Measurements from ENCODE around the gene TRPC6. TPM values are rescaled to one million over a fixed set of nuclear protein-coding genes. Genes with fewer than 3 reads are reported as not detected.

Gene TRPC6
- total RNA-seq, 1 donor from 2014 or later = not detected

GRCh38 chr11:101510591-101510990, 73.2 kb downstream of the TRPC6 start:
- DNase-seq (ENCODE audit: low read depth, low spot score) = no peak
- H3K4me3 Mint-ChIP-seq = no peak overlapping the region
- H3K4me1 Mint-ChIP-seq = no peaks in the 10 kb centered on the region
- H3K9me3 Mint-ChIP-seq = peaks cover 8% of the 10 kb centered on the region
- TF ChIP-seq CTCF (conservative IDR thresholded peaks at IDR 0.05) = no peak
- H3K27me3 Mint-ChIP-seq (ENCODE audit: low read depth) = no peaks in the 10 kb centered on the region
- H3K27ac Mint-ChIP-seq (ENCODE audit: unreplicated experiment) = no peak overlapping the region
- no peaks in the 10 kb centered on the region for H3K36me3 Mint-ChIP-seq (ENCODE audit: low read depth)

- no peaks in the 10 kb centered on the region for H3K36me3 Mint-ChIP-seq (ENCODE audit: low read depth)
- no peaks in the 10 kb centered on the region for H3K27me3 Mint-ChIP-seq (ENCODE audit: low read depth)
- no peak overlapping the region for H3K27ac Mint-ChIP-seq (ENCODE audit: unreplicated experiment)
- H3K4me3 Mint-ChIP-seq = no peak overlapping the region
- peaks cover 8% of the 10 kb centered on the region for H3K9me3 Mint-ChIP-seq
- TF ChIP-seq CTCF (conservative IDR thresholded peaks at IDR 0.05) = no peak
- no peaks in the 10 kb centered on the region for H3K4me1 Mint-ChIP-seq
- DNase-seq (ENCODE audit: low read depth, low spot score) = no peak
These were observed 73.9 kb downstream of the TRPC6 start for GRCh38 chr11:101509922-101510321.

GRCh38 chr11:101508370-101508769, 75.4 kb downstream of the TRPC6 start:
- Mint-ChIP-seq H3K4me1 (no peaks in the 10 kb centered on the region), H3K4me3 (no peak overlapping the region), H3K27ac (ENCODE audit: unreplicated experiment) (no peak overlapping the region), H3K9me3 (peaks cover 8% of the 10 kb centered on the region), H3K27me3 (ENCODE audit: low read depth) (no peaks in the 10 kb centered on the region), H3K36me3 (ENCODE audit: low read depth) (no peaks in the 10 kb centered on the region)
- TF ChIP-seq CTCF (conservative IDR thresholded peaks at IDR 0.05) = no peak
- DNase-seq (ENCODE audit: low read depth, low spot score) = no peak

GRCh38 chr11:101498891-101499290, 84.9 kb downstream of the TRPC6 start:
- Mint-ChIP-seq H3K36me3 (ENCODE audit: low read depth) (no peaks in the 10 kb centered on the region), H3K4me3 (no peak overlapping the region), H3K4me1 (no peaks in the 10 kb centered on the region), H3K27me3 (ENCODE audit: low read depth) (no peaks in the 10 kb centered on the region), H3K27ac (ENCODE audit: unreplicated experiment) (no peak overlapping the region), H3K9me3 (no peaks in the 10 kb centered on the region)
- TF ChIP-seq CTCF (conservative IDR thresholded peaks at IDR 0.05) = no peak
- no peak for DNase-seq (ENCODE audit: low read depth, low spot score)

- no peak for DNase-seq (ENCODE audit: low read depth, low spot score)
- H3K27ac Mint-ChIP-seq (ENCODE audit: unreplicated experiment) = no peak overlapping the region
- H3K27me3 Mint-ChIP-seq (ENCODE audit: low read depth) = no peaks in the 10 kb centered on the region
- H3K9me3 Mint-ChIP-seq = peaks cover 3% of the 10 kb centered on the region
- H3K4me1 Mint-ChIP-seq = no peaks in the 10 kb centered on the region
- H3K4me3 Mint-ChIP-seq = no peak overlapping the region
- TF ChIP-seq CTCF (conservative IDR thresholded peaks at IDR 0.05) = no peak
- no peaks in the 10 kb centered on the region for H3K36me3 Mint-ChIP-seq (ENCODE audit: low read depth)
These were observed 86.5 kb downstream of the TRPC6 start for GRCh38 chr11:101497291-101497690.

GRCh38 chr11:101487775-101488174, 96.0 kb downstream of the TRPC6 start:
- Mint-ChIP-seq H3K9me3 (peaks cover 3% of the 10 kb centered on the region), H3K27me3 (ENCODE audit: low read depth) (no peaks in the 10 kb centered on the region), H3K4me3 (no peak overlapping the region), H3K27ac (ENCODE audit: unreplicated experiment) (no peak overlapping the region), H3K36me3 (ENCODE audit: low read depth) (no peaks in the 10 kb centered on the region), H3K4me1 (no peaks in the 10 kb centered on the region)
- DNase-seq (ENCODE audit: low read depth, low spot score) = no peak
- TF ChIP-seq CTCF (conservative IDR thresholded peaks at IDR 0.05) = no peak

Data from neural crest cell (in vitro differentiated cells).